GM19395 (cell line): ENCODE results near the gene HSF4.

ENCODE experiments used
- ATAC-seq: cut with Tn5 transposase; IDR thresholded peaks from one replicate; pipeline ENCODE4 v1.9.1; 2021; ENCODE audit warnings: mild to moderate bottlenecking, moderate library complexity; ENCODE audit not compliant: unreplicated experiment

HSF4 gene

DNA sequence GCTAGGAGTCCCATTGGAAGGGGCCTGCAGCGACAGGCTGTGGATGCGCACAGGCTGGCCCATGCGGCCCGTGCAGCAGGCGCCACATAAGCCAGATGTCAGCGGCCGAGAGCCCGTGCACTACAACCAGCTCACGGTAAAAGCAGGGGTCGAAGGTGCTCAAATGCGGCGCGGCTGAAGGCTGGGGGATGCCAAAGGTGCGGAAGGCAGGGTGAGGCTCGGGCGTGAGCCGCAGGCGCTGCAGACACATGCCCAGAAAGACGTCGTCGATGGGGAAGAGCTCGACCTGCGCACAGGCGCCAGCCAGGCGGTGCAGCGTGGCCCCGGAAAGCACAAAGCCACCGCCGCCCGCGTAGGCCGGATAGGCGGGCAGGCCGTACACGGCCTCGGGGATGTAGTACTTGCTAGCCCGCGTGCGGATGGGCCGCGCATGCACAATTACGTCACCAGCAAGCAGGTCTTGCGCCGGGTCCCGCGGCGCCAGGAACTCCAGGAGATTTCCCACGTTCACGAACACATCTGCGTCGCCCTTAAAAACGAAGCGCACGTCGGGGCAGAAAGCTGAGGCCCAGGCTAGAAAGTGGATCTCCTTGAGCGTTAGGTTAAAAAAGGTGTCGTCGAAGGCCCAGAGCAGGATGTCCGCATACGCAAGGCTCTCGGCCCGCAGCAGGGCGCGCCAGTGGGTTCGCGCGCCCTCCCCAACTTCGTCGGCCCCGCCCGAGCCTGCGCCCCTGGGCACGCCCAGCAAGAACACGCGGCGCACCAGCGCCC, 15.1 kb upstream of the HSF4 start:
- no peak for ATAC-seq

DNA sequence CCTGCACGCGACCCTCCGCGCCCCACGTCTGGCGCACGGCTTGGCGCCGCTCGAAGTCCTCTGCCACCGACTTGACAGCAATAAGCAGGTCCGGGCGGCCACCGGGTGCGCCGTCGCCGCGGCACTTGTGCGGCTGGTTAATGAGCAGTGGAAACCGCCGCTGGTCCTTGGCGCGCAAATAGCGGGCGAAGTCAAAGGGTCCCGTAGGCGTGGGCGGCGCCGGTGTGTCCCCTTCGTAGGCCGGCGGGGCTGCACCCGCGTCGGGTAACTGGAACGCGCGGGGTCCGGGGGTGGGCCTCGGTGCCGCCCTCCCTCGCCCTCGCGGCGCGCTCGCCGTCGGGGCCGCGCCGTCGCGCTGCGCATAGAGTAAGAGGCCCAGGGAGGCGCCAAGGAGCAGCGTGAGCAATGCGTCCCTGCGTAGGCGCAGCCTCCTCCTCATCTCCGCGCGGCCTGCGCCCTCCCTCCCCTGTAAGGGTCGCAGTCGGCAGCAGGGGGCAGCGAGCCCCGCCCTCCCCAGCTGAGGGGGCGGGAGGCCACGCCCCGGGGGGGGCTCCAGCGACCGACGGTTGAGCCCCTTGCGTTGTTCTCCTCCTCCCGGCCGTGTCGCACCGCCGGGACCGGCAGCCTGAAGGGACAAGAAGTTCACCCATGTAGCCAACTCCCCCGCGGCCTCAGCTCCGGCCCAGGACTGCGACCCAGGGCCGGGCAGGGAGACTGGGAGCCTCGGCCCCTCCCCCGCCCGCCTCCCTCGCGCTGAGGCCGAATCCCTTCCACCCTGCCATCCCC, 14.3 kb upstream of the HSF4 start:
- peak; percentile 48 for ATAC-seq

DNA sequence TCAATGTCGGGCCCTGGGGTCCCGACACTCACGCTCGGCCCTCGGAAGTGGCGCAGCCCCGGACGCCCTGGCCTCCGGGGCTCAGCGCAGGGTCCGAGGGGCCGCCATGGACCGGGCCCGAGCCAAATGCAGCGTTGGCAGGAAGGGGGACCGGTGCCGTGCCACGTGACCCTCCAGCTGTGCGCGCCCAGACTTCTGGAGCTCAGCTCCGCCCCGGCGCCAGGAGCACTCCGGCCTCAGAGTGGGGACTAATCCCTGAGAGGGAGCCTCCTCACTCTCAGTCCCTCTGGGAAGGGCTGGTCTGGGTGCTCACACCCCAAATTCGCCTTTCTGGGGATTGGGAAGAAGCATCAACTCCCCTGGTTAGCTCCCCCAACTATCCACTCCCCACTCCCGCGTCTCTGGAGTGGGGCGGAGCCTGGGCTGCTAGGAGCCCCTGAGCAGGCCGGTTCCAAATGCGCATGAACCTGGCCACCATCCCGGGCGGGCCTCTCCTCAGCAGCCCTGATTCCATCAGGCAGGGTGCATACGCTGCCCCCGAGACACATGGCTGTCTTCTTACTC, 13.6 kb upstream of the HSF4 start, which contains the start of gene B3GNT9:
B3GNT9 (minus strand) TSS at position 166 of the 564 bp plus-strand sequence. CDS start 513 bp downstream, outside the sequence.
- peak; percentile 59 for ATAC-seq

DNA sequence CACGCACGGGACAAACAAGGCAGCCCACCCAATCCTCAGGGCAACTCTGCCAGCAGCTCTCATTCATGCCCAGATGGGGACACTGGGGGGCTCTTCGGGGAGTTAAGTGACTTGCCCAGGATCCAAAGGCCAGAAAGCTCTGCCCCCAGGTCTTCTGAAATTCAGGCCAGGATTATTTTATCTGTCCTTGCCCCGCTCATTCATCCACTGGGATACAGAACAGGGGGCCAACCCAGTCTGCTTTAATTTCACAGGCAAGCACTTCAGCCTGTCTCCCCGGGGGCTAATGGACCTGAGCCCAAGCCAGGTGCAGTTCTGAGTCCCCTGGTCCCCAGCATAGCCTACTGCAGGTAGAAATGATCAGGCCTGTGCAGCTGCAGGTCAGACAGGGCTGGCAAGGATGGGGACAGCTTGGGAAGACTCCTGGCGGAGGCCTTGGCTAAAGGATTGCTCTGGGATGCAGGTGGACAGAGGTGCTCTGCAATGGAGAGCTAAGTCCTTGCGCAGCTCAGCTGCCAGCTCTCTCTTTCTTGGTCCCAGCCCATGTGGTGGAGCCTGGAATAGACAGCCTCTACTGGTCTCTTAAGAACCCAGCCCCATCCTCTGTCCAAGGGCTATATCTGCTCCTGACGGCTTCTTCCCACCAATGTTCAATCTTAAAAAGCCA, 13.0 kb upstream of the HSF4 start:
- ATAC-seq: no peak

DNA sequence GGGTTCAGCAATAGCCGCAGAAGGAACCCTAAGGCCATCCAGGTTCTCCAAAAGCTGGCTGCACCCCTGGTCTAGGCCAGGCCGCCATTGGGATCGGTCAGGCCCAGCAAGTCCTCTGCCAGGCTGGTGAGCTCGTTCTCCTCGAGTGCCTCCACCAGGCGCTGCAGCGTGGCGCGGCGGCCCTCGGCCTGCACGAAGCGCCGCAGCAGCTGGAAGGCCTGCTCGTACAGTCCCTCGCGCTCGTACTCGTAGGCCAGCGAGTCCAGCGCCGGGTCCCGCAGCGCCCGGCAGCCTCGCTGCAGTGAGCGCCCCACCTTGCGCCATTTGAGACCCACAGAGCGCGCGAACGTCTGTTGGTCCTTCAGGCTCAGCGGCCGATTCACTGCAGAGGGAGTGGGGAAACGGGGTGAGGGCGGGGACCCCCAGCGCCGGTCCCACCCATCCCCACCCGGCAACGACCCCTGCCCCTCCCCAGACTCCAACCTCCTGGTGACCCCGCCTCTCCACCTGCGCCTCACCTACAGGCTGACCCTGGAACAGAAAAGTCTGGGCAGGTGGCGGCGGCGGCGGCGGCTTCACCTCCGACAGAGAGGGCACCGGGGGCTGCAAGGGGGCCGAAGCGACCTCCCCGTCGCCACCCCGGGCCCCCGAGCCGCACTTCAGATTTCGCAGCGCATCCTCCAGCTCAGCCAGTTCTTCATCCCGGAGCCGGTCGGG, 9.8 kb upstream of the HSF4 start:
- no peak for ATAC-seq

DNA sequence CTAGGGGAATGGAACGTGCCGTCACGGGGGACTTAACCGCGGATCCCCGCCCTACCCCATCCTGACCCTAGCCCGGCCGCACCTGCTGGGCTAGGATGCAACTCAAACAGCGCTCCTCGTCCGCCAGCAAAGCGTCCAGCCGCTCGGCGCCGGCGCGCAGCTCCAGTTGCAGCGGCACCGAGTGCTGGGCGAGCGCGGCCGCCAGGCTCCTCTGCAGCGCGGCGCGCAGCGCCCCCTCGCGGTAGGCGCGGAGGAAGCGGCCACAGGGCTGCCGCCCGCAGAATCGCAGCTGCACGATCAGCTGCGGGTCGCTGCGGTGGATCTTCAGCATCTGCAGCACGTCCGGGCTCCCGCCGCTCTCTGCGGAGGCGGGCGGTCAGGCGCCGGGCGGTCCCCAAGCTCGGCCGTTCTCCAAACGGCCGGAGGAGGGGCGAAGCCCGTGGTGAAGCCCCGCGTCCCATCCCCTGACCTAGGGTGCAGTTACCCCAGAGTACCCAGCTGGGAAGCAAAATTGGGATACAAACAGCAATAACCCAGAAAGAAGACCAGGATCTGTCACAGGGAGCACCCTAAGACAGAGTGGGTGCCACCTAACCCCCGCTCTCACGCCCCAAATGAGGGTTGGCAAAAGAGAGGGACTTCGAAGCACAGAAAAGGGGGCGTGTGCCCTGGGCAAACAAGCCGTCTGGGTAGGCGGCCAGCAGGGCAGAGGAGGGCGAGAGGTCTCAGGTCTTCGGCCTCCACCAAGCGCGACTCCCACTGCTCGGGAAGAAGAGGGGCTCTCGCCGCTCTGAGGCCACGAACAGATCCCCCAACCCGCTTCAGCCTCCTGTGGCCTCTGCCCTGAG, 9.0 kb upstream of the HSF4 start:
- peak; percentile 28 for ATAC-seq

DNA sequence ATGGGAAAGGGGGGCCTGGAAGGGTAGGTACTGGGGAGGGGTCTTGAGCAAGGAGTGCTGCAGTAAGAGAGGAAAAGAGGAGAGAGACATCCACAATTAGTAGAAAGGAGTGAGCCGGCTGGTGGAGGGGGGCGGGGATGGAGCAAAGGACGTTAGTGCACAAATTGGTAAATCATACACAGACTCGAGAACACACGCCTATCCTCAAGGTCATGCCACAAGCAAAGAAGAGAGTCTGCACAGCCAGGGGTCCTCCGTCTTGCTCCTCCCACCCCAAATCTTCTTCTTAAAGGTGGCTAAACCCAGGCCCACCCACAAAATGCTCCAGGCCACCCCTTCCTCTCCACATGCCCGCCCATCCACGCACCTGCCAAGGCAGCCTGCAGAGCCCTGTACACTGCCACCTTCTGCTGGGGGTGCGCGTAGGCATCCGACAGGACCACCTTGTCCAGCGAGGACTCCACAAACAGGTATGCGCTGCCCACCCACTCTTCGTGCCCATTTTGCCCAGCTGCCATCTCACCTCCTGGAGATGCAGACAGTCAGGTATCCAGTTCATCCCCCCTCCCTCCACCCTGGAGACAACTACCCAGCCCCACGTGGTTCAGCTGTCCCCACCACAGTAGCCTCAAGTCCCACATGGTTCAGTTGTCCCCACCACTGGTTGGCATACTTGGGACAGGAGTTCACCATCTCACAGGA, 8.3 kb upstream of the HSF4 start:
- no peak for ATAC-seq

DNA sequence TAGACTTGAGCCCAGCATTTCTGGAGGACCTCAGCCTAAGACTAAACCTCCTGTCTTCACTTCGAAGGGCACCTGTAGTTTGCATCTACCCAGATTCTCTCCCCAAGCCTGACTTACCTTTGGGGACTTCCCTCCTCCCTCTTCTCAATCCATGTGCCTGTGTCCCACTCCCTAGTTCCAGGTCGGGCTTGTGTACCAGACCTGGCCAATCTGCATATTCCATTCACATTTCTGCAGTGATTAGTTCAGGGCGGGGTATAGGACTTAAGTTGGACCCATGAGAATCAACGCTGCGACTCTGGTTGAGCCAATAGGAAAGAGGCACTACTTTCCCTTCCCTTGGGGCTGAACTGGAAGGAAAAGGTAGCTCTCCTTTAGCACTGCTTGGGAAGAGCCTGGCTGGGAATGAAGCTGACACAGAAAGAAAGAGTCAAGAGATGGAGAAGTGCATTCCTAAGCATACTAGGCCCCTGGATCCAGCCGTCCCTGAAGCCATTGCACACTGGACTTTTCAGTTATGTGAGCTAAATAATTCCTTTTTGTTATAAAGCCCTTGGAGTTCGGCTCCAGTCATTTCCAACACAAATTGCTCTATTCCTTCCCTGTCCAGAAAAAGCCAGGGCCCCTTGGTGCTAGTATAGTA, 7.3 kb upstream of the HSF4 start:
- no peak for ATAC-seq

DNA sequence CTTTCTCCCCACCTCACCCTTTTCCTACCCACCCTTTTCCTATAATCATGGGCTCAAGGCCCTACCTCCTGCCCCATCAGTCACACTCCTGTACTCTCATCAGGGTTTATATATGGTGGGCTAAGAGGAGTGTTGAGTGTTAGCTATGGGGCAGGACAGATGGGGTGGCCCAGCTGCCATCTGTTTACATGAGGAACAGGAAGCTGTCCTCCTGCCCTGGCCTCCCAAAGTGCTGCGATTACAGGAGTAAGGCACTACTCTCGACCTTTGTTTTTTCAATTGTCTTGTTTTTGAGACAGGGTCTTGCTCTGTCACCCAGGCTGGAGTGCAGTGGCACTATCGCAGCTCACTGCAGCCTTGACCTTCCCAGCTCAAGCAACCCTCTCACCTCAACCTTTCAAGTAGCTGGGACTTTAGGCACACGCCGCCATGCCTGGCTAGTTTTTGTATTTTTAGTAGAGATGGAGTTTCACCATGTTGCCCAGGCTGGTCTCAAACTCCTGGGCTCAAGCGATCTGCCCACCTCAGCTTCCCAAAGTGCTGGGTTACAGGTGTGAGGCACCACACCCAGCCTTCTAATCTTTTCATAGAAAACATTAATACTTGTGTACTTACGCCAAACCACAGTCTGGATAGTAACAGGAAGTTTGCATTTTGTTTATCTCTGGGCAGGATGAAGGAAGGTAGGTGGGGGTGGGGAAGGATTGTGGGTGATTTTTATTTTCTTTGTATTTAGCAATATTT, 6.5 kb upstream of the HSF4 start:
- ATAC-seq: no peak

DNA sequence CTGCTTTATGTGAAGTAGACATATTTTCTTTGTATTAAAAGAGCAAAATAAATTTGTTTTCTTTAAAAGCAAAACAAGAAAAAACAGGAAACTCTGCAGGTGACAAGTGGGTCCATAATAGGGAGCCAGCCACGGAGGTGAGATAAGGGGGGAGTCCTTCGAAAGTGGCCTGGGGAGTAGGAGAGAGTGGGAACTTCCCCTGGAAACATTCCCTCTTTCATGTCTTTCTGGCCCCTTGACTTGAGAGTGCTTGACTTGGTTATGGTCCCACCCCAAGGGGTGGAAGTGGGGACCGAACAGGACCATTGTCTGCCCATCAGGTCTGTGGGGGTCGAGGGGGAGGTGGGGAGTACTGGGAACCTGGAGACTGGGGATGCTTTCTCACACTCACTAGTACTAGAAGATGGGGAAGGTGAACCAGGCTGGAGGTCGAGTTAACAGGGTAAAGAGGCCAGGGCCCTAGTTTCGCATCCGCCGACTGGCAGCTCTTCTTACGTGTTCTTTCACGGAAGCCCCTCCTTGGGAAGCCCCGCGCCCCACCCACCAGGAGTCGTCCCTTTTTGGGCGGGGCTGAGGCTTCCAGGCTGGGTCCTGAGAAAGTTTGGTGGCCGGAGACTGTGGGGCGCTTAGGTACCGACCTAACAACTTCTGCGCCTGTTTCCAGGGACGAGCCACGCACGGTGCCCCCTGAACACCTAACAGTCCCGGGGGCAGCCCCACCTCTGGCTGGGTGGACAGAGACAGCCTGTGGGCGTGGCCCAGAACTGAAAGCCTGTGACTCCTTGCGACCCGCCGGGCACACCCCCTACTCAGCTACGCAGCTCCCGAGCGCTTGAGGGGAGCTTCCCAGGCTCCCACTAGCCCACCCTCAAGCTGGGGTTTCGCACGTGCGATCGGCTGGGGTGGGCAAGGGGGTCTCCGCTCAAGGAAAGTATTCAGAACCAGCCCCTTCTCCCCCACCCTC, 5.6 kb upstream of the HSF4 start:
- ATAC-seq: peak; percentile 44

DNA sequence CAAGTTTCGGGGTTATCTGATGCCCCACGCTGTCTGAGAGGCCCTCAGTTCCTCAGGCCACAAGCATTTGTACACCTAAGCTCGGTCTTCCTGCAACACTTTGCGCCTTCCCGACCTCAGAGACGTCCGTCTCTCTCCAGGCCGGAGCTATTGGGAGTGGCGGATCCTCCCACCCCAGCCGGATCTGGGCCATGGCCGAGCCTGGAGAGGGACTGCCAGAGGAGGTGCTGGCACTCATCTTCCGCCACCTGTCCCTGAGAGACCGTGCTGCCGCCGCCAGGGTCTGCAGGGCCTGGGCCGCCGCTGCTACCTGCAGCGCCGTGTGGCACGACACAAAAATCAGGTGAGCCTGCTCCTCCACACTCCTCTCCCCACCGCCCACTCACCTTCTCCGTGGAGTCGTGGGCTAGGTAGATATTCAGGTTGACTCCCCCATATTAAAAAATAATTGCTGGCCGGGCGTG, 2.9 kb upstream of the HSF4 start:
- ATAC-seq: no peak

DNA sequence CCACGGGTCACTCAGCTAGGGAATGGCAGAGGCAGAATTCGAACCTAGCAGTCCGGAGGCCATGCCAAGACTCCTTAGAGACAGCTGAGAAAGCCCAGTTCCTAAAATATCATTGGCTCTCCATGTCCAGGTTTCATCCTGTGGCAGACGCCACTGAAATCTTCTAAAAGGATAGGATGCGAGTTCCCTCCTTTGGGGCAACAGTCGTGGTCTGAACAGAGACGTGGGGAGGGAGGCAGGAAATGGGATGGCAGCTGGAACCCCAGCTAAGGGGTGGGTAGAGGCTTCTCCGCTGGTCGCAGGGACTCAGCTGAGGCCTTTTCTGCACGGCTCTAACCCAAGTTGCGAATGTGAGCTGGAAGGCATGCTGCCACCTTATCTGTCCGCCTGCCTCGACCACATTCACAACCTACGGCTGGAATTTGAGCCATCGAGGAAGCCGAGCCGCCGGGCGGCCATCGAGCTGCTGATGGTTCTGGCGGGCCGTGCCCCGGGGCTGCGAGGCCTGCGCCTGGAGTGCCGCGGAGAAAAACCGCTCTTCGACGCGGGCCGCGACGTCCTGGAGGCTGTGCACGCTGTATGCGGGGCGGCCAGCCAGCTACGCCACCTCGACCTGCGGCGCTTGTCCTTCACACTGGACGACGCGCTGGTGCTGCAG, 1.9 kb upstream of the HSF4 start:
- ATAC-seq: no peak

DNA sequence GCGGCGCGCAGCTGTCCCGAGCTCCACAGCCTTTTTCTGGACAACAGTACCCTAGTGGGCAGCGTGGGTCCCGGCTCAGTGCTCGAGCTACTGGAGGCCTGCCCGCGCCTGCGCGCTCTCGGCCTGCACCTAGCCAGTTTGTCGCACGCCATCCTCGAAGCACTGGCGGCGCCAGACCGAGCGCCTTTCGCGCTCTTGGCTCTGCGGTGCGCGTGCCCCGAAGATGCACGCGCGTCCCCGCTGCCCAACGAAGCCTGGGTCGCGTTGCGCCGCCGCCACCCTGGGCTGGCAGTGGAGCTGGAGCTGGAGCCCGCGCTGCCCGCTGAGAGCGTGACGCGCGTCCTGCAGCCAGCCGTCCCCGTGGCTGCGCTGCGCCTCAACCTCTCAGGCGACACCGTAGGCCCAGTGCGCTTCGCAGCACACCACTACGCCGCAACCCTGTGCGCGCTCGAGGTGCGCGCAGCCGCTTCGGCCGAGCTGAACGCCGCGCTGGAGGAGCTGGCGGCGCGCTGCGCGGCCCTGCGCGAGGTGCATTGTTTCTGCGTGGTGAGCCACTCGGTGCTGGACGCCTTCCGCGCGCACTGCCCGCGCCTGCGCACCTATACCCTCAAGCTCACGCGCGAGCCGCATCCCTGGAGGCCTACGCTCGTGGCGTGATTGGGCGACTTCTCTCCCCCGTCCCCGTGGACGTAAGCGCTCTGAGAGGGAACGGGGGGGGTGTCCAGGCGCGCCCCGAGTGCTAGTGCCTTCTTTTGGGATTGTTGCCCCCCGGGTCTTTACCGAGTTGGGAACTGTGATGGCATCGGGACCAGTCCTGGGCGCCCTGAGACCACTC, 1.2 kb upstream of the HSF4 start:
- no peak for ATAC-seq

DNA sequence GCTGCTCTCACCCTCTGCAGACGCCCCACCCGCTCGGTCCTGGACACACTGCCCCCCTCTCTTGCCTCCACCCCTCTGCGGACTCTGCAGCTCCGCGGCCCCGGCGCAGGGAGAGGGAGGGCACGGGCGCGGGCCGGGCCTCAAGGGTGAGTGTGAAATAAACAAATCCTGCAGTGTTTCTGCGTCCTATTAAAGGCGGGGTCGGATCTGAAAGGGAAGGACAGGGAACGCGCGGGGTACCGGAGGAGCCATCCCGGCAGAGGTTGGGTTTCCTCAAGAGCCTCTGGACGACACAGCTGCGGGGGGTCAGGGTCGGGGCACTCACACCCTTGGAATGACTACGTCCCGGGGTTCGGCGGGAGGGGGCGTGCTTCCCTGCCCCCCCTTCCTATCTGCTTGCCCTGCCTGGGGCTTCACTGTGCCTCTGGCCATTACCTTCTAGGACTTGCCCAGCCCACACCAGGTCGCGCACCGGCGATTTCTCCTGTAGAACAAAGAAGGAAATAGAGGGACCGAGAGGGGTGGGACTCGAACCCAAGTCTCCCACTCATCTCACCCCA, 466 bp upstream of the HSF4 start:
- ATAC-seq: no peak
